HG02852 (cell line): ENCODE data around the gene UBC.
"Not testable (repeated sequence)": the region's sequence is repeated elsewhere in the genome, so short reads cannot be mapped to it uniquely, and the experiment has no call there.

Source experiments
- ATAC-seq: cut with Tn5 transposase; IDR thresholded peaks from one replicate; pipeline ENCODE4 v1.9.1; 2021; ENCODE audit warnings: mild to moderate bottlenecking, moderate library complexity; ENCODE audit not compliant: unreplicated experiment

The UBC gene

GRCh38 chr12:124916374-124917134 lies 2.1 kb upstream of the UBC start:
- ATAC-seq, result no peak

GRCh38 chr12:124915239-124916236 lies 1.1 kb upstream of the UBC start:
- ATAC-seq, result peak; percentile 1

DNA sequence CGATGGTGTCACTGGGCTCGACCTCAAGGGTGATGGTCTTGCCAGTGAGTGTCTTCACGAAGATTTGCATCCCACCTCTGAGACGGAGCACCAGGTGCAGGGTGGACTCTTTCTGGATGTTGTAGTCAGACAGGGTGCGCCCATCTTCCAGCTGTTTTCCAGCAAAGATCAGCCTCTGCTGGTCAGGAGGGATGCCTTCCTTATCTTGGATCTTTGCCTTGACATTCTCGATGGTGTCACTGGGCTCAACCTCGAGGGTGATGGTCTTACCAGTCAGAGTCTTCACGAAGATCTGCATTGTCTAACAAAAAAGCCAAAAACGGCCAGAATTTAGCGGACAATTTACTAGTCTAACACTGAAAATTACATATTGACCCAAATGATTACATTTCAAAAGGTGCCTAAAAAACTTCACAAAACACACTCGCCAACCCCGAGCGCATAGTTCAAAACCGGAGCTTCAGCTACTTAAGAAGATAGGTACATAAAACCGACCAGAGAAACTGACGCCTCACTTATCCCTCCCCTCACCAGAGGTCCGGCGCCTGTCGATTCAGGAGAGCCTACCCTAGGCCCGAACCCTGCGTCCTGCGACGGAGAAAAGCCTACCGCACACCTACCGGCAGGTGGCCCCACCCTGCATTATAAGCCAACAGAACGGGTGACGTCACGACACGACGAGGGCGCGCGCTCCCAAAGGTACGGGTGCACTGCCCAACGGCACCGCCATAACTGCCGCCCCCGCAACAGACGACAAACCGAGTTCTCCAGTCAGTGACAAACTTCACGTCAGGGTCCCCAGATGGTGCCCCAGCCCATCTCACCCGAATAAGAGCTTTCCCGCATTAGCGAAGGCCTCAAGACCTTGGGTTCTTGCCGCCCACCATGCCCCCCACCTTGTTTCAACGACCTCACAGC lies 717 bp downstream of the UBC start:
- ATAC-seq, result peak; percentile 23

DNA sequence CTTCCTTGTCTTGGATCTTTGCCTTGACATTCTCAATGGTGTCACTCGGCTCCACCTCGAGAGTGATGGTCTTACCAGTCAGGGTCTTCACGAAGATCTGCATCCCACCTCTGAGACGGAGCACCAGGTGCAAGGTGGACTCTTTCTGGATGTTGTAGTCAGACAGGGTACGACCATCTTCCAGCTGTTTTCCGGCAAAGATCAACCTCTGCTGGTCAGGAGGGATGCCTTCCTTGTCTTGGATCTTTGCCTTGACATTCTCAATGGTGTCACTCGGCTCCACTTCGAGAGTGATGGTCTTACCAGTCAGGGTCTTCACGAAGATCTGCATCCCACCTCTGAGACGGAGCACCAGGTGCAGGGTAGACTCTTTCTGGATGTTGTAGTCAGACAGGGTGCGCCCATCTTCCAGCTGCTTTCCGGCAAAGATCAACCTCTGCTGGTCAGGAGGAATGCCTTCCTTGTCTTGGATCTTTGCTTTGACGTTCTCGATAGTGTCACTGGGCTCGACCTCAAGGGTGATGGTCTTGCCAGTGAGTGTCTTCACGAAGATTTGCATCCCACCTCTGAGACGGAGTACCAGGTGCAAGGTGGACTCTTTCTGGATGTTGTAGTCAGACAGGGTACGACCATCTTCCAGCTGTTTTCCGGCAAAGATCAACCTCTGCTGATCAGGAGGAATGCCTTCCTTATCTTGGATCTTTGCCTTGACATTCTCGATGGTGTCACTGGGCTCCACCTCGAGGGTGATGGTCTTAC lies 1.7 kb downstream of the UBC start:
- not testable (repeated sequence) for ATAC-seq

DNA sequence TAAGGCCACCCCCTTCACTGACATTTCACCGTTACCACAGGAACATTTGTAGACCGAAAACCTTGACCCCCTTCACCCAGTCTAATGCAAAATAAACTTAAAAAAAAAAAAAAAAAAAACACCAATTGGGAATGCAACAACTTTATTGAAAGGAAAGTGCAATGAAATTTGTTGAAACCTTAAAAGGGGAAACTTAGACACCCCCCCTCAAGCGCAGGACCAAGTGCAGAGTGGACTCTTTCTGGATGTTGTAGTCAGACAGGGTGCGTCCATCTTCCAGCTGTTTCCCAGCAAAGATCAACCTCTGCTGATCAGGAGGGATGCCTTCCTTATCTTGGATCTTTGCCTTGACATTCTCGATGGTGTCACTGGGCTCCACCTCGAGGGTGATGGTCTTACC lies 2.9 kb downstream of the UBC start:
- not testable (repeated sequence) for ATAC-seq

- no peak for ATAC-seq
Observed at GRCh38 chr12:124910561-124911478, 3.6 kb downstream of the UBC start.

- ATAC-seq, result no peak
Observed at GRCh38 chr12:124909831-124910560, 4.5 kb downstream of the UBC start.

- ATAC-seq, result peak; percentile 59
Observed at GRCh38 chr12:124906606-124907261, 7.7 kb downstream of the UBC start.

DNA sequence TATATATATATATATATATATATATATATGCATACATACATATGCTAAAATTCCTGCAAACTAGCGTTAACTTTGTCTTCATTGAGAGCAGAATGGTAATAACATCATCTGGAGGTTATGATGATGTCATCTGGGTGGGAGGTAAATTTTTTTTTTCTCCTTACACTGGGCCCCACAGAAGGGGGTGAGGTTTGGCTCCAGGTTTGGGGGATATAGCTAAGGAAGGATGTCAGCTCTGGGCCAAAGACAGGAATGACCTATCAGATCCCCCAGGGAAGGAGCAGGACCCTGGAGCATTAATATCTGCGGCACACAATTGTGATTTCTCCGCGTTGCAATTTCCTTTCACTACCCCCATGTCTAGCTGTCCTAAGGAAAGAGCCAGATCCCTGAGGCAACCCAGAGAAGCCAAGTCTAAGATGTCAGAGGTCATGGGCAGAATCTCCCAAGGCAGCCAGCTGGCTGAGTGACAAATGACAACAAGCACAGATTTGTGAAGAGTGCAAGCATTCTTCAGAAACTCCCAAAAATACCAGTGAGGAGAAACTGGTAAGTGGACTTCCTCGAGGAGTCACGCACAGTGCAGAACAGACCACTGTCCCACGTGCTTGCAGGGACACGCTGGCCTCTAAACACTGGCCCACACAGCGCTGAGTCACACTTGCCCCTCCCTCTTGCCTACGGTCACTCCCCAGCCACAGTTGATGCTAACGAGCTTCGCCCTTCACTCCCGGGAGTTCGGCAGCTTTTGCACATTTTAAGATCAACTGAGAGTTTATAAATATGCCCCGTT lies 9.9 kb downstream of the UBC start:
- no peak for ATAC-seq

DNA sequence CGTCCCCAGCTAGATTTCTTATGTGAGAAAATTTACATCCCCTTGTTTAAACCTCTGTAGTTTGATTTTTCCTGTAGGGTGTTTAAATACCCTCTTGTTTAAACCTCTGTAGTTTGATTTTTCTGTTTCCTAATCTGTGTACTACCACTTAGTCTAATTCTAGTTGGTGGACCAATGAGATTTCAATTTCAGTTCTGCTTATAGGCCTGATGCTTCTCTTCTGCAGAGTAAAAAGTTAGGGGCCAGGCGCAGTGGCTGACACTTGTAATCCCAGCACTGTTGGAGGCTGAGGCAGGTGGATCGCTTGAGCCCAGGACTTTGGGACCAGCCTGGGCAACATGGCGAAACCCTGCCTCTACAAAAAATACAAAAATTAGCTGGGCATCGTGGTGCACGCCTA lies 11.5 kb downstream of the UBC start:
- peak; percentile 41 for ATAC-seq

DNA sequence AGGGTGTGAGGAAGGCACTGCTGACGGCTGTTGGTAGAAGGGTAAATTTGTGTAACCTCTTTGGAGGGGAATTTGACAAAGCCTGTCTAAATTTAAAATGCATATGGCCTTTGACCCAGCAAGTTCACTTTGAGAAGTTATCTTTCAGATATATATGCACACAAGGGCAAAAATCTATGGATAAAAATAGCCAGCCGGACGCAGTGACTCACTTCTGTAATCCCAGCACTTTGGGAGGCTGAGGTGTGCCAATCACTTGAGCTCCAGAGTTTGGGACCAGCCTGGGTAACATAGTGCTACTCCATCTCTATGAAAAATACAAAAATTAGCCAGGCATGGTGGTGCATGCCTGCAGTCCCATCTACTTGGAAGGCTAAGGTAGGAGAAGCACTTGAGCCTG lies 13.4 kb downstream of the UBC start:
- ATAC-seq, result no peak

DNA sequence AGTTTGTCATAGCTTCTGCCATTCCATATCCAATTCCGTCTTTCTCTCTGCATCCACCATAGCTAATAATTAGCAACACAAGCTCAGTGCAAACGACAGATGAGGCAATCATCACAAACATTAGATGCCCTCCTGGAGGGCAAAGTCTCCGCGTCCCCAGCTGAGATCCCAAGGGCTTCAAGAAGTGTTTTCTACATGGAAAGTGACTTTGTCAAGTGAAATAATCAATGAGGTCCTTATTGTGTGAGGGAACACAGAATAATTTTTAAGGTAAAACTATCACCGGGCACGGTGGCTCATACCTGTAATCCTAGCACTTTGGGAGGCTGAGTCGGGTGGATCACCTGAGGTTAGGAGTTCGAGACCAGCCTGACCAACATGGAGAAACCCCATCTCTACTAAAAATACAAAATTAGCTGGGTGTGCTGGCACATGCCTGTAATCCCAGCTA lies 14.1 kb downstream of the UBC start:
- not testable (repeated sequence) for ATAC-seq

- no peak for ATAC-seq
Observed at GRCh38 chr12:124898923-124899294, 15.5 kb downstream of the UBC start.

DNA sequence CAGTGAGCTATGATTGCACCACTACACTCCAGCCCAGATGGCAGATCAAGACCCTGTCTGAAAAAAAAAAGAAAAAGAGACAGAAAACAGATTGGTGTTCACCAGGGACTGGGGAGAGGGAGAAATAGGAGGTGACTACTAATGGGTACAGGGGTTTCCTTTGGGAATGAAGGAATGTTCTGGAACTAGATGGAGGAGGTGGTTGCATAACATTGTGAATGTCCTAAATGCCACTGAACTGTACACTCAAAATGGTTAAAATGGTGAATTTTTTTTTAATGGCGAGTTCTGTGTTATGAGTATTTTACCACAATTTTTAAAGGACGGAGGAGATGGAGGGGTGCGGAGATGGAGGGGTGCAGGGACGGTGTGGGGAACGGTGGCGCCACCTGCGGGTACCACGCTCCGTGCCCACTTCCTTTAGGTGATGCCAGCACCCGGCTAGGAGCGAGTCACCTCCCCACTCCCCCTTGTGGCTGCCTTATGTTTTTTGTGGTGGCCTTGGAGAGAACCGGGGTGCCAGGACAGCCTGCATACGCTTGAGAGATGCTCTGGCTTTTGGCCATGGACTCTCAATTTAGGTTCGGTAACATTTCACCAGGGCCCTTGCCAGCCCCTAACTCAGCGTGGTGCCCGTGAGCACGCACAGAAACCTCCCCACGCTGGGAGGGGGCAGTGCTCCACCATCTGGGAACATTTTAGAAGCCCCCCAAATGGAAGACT lies 16.1 kb downstream of the UBC start:
- peak; percentile 39 for ATAC-seq

- ATAC-seq, result no peak
Observed at GRCh38 chr12:124896461-124896860, 18.0 kb downstream of the UBC start.

DNA sequence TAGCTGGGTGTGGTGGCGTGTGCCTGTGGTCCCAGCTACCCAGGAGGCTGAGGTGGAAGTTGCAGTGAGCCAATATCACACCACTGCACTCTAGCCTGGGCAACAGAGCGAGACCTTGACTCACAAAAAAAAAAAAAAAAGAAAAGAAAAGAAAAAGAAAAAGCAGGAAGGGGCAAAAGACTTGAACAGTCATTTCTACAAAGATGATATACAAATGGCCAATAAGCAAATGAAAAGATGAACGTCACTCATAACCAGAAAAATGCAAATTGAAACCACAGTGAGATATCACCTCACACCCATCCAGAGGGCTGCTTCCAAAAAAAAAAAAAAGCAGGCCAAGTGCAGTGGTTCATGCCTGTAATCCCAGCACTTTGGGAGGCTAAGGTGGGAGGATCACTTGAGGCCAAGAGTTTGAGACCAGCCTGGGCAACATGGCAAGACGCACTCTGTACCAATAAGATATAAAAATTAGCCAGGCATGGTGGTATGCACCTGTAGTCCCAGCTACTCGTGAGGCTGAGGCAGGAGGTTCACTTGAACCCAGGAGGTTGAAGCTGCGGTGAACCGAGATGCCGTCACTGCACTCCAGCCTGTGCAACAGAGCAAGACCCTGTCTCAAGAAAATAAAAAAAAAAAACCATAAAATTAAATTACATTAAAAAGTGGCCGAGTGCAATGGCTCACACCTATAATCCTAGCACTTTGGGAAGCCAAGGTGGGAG lies 20.5 kb downstream of the UBC start:
- ATAC-seq, result no peak
